Measurements from ENCODE around the gene ANXA6. TPM values are rescaled to one million over a fixed set of nuclear protein-coding genes. Genes with fewer than 3 reads are reported as not detected.

The ANXA6 gene
- total and polyA plus RNA-seq, 8 donors, result 37.0 to 70.8 (median 48.7) TPM

- peaks cover 0 to 4% (median 0%) of the 10 kb centered on the region in 3 donors for H3K36me3 ChIP-seq
- no peaks in the 10 kb centered on the region for H3K9me3 ChIP-seq
- ATAC-seq (peak in 2 of 4 donors; percentile 8 to 50), DNase-seq (no peak), FAIRE-seq (no peak)
- TF ChIP-seq CTCF (IDR thresholded peaks at IDR 0.05), result no peak
- H3K4me1 ChIP-seq, result no peaks in the 10 kb centered on the region
- no peaks in the 10 kb centered on the region for H3K27me3 ChIP-seq
- H3K4me3 ChIP-seq, result no peak overlapping the region
- no peak overlapping the region for H3K27ac ChIP-seq
- WGBS, 2 donors, result 89 to 97% methylated on average over 5 of the region's 5 CpGs
- intact Hi-C loops (cut with DNase I), result no loop called here
These were observed 38.0 kb upstream of the ANXA6 start for GRCh38 chr5:151195622-151196021.

DNA sequence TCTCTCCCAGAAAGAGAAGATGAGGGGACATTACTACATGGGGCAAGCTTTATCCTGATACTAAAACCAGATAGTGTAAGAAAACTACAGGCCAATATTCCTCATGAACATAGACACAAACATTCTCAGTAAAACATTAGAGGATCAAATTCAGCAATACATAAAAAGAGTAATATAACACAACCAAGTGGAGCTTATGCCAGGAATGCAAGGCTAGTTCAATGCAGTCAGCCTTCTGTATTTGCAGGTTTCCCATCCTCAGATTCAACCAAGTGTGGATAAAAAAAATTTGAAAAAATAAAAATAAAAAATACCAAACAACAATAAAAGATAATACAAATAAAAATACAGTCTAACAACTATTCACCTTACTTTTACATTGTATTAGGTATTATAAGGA, 35.0 kb upstream of the ANXA6 start:
- DNase-seq, result no peak
- H3K27ac ChIP-seq, result no peak overlapping the region
- intact Hi-C loops (cut with DNase I), result no loop called here
- no peak for FAIRE-seq
- no peaks in the 10 kb centered on the region for H3K36me3 ChIP-seq
- peaks cover 0 to 2% (median 0%) of the 10 kb centered on the region in 4 donors for H3K9me3 ChIP-seq
- ATAC-seq, result no peak
- H3K27me3 ChIP-seq, result no peaks in the 10 kb centered on the region
- no peak for TF ChIP-seq CTCF (IDR thresholded peaks at IDR 0.05)
- no peaks in the 10 kb centered on the region for H3K4me1 ChIP-seq
- H3K4me3 ChIP-seq, result no peak overlapping the region

GRCh38 chr5:151191661-151192060, 34.1 kb upstream of the ANXA6 start:
- Histone ChIP-seq H3K36me3 (no peaks in the 10 kb centered on the region), H3K9me3 (peaks cover 0 to 2% (median 0%) of the 10 kb centered on the region in 4 donors), H3K4me1 (no peaks in the 10 kb centered on the region), H3K27me3 (no peaks in the 10 kb centered on the region), H3K27ac (no peak overlapping the region), H3K4me3 (no peak overlapping the region)
- FAIRE-seq (no peak), DNase-seq (no peak), ATAC-seq (no peak)
- 96 to 99% methylated on average over 1 of the region's 1 CpG for WGBS, 2 donors
- intact Hi-C loops (cut with DNase I), result no loop called here
- TF ChIP-seq CTCF (IDR thresholded peaks at IDR 0.05), result no peak

DNA sequence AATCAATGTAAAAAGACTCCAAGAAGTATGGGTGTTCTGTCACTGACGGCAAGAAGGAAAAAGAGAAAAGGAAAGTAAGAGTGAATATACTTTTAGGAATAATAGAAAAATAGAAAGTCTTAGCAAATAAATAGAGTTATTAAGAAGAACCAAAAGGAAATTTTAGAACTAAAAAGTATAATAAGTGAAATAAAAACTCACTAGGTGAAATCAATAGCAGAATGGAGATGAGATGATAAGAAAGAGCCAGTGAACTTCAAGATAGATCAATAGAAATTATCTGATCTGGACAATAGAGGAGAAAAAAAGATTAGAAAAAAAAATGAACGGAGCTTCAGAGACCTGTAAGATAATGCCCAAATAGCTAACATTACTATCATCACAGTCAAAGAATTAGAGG, 31.6 kb upstream of the ANXA6 start:
- intact Hi-C loops (cut with DNase I), result no loop called here
- 76 to 78% methylated on average over 2 of the region's 2 CpGs for WGBS, 2 donors
- no peak overlapping the region for H3K27ac ChIP-seq
- TF ChIP-seq CTCF (IDR thresholded peaks at IDR 0.05), result no peak
- no peak for DNase-seq
- FAIRE-seq, result no peak
- H3K36me3 ChIP-seq, result peaks cover 0 to 5% (median 0%) of the 10 kb centered on the region in 3 donors
- no peaks in the 10 kb centered on the region for H3K4me1 ChIP-seq
- no peak for ATAC-seq
- H3K4me3 ChIP-seq, result no peak overlapping the region
- H3K9me3 ChIP-seq, result peaks cover 0 to 2% (median 0%) of the 10 kb centered on the region in 4 donors
- no peaks in the 10 kb centered on the region for H3K27me3 ChIP-seq

DNA sequence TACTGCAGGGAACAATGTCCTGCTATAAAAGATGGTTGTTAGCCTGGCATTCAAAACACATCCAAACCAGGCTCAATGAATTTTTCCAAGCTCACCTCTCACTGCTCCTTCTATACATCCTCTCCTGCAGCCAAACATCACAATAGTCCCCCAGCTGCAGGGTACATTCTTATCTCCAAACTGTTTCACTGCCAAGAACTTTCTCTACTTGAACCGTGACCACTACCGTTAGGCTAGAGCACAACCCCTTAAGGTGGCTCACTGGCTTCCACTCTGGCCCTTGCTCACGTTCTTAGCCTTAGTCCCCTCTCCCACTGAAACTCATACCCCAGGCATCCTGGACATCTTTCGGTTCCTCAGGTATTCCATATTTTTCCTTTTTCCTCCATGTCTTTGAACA, 29.0 kb upstream of the ANXA6 start:
- H3K36me3 ChIP-seq, result peaks cover 0 to 5% (median 0%) of the 10 kb centered on the region in 3 donors
- TF ChIP-seq CTCF (IDR thresholded peaks at IDR 0.05), result no peak
- intact Hi-C loops (cut with DNase I), result no loop called here
- peaks cover 0 to 2% (median 0%) of the 10 kb centered on the region in 4 donors for H3K9me3 ChIP-seq
- ATAC-seq (no peak), FAIRE-seq (no peak), DNase-seq (no peak)
- H3K4me3 ChIP-seq, result no peak overlapping the region
- WGBS, 2 donors, result 80 to 81% methylated on average over 4 of the region's 4 CpGs
- no peak overlapping the region for H3K27ac ChIP-seq
- no peaks in the 10 kb centered on the region for H3K27me3 ChIP-seq
- H3K4me1 ChIP-seq, result no peaks in the 10 kb centered on the region

Measured in pancreas (tissue), 10 donors.